ENCODE data around the gene EPS15. TPM values are rescaled to one million over a fixed set of nuclear protein-coding genes. Genes with fewer than 3 reads are reported as not detected.

EPS15 gene
- total RNA-seq, 1 donor from 2014 or later = 42.0 TPM

- no peak overlapping the region for H3K4me3 Mint-ChIP-seq
- Histone ChIP-seq H3K4me3 (no peak overlapping the region), H3K9ac (no peak overlapping the region), H3F3A (ENCODE audit: low read depth) (no peaks in the 10 kb centered on the region), H3K4me1 (peaks cover 5% of the 10 kb centered on the region), H3K9me3 (ENCODE audit: low read depth) (no peaks in the 10 kb centered on the region), H3K4me2 (no peak overlapping the region), H2AFZ (replicated peaks) (no peak overlapping the region), H3K27ac (no peak overlapping the region), H3K79me2 (ENCODE audit: low read depth) (no peaks in the 10 kb centered on the region), H3K36me3 (no peaks in the 10 kb centered on the region), H3K27me3 (no peaks in the 10 kb centered on the region), H4K20me1 (ENCODE audit: low read depth) (no peaks in the 10 kb centered on the region)
- H3K27me3 Mint-ChIP-seq (ENCODE audit: insufficient read depth, low read depth) = no peaks in the 10 kb centered on the region
- TF ChIP-seq, protein P1, sequence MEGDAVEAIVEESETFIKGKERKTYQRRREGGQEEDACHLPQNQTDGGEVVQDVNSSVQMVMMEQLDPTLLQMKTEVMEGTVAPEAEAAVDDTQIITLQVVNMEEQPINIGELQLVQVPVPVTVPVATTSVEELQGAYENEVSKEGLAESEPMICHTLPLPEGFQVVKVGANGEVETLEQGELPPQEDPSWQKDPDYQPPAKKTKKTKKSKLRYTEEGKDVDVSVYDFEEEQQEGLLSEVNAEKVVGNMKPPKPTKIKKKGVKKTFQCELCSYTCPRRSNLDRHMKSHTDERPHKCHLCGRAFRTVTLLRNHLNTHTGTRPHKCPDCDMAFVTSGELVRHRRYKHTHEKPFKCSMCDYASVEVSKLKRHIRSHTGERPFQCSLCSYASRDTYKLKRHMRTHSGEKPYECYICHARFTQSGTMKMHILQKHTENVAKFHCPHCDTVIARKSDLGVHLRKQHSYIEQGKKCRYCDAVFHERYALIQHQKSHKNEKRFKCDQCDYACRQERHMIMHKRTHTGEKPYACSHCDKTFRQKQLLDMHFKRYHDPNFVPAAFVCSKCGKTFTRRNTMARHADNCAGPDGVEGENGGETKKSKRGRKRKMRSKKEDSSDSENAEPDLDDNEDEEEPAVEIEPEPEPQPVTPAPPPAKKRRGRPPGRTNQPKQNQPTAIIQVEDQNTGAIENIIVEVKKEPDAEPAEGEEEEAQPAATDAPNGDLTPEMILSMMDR (IDR thresholded peaks at IDR 0.05) = no peak
- no peak for TF ChIP-seq EZH2phosphoT487 (IDR thresholded peaks at IDR 0.05)
- DNase-seq (ENCODE audit: low spot score) = no peak
- H3K9me3 Mint-ChIP-seq = no peaks in the 10 kb centered on the region
- no peaks in the 10 kb centered on the region for H3K4me1 Mint-ChIP-seq
- no peak overlapping the region for H3K27ac Mint-ChIP-seq
- no peaks in the 10 kb centered on the region for H3K36me3 Mint-ChIP-seq
These were observed 38.1 kb upstream of the EPS15 start for GRCh38 chr1:51557168-51557567.

GRCh38 chr1:51555866-51556619 is 37.0 kb upstream of the EPS15 start:
- no peak overlapping the region for H3K9ac ChIP-seq
- H3K4me1 ChIP-seq = peaks cover 5% of the 10 kb centered on the region
- H3K27me3 ChIP-seq = no peaks in the 10 kb centered on the region
- H2AFZ ChIP-seq (replicated peaks) = no peak overlapping the region
- no peak for DNase-seq (ENCODE audit: low spot score)
- H3K4me2 ChIP-seq = no peak overlapping the region
- H3K4me3 ChIP-seq = no peak overlapping the region
- no peaks in the 10 kb centered on the region for H3F3A ChIP-seq (ENCODE audit: low read depth)
- Mint-ChIP-seq H3K4me1 (no peaks in the 10 kb centered on the region), H3K4me3 (no peak overlapping the region), H3K9me3 (no peaks in the 10 kb centered on the region), H3K27ac (no peak overlapping the region), H3K36me3 (no peaks in the 10 kb centered on the region), H3K27me3 (ENCODE audit: insufficient read depth, low read depth) (no peaks in the 10 kb centered on the region)
- no peaks in the 10 kb centered on the region for H3K9me3 ChIP-seq (ENCODE audit: low read depth)
- H4K20me1 ChIP-seq (ENCODE audit: low read depth) = no peaks in the 10 kb centered on the region
- H3K36me3 ChIP-seq = no peaks in the 10 kb centered on the region
- no peaks in the 10 kb centered on the region for H3K79me2 ChIP-seq (ENCODE audit: low read depth)
- no peak overlapping the region for H3K27ac ChIP-seq
- TF ChIP-seq, protein P1 (IDR thresholded peaks at IDR 0.05) = no peak
- no peak for TF ChIP-seq EZH2 (IDR thresholded peaks at IDR 0.05)
- TF ChIP-seq EZH2phosphoT487 (IDR thresholded peaks at IDR 0.05) = no peak

GRCh38 chr1:51553911-51554310 is 34.8 kb upstream of the EPS15 start:
- Mint-ChIP-seq H3K4me3 (no peak overlapping the region), H3K36me3 (no peaks in the 10 kb centered on the region), H3K9me3 (no peaks in the 10 kb centered on the region), H3K27me3 (ENCODE audit: insufficient read depth, low read depth) (no peaks in the 10 kb centered on the region), H3K27ac (no peak overlapping the region), H3K4me1 (no peaks in the 10 kb centered on the region)
- Histone ChIP-seq H3K79me2 (ENCODE audit: low read depth) (no peaks in the 10 kb centered on the region), H3K36me3 (no peaks in the 10 kb centered on the region), H4K20me1 (ENCODE audit: low read depth) (no peaks in the 10 kb centered on the region), H3K27ac (no peak overlapping the region), H3K27me3 (no peaks in the 10 kb centered on the region), H3K4me2 (no peak overlapping the region), H2AFZ (replicated peaks) (no peak overlapping the region), H3K4me1 (peaks cover under 1% of the 10 kb centered on the region), H3F3A (ENCODE audit: low read depth) (no peaks in the 10 kb centered on the region), H3K9ac (no peak overlapping the region), H3K9me3 (ENCODE audit: low read depth) (no peaks in the 10 kb centered on the region), H3K4me3 (no peak overlapping the region)
- DNase-seq (ENCODE audit: low spot score) = no peak
- TF ChIP-seq, protein P1 (IDR thresholded peaks at IDR 0.05) = no peak
- TF ChIP-seq EZH2 (IDR thresholded peaks at IDR 0.05) (no peak), EZH2phosphoT487 (IDR thresholded peaks at IDR 0.05) (no peak)

Data from neural progenitor cell (in vitro differentiated cells).